Kidney glomerular epithelial cell (primary cell): ENCODE measurements around the gene HASPIN.

Source experiments
- DNase-seq: peaks from one replicate; lab custom pipeline; 2025; lab: John Stamatoyannopoulos, UW

The HASPIN gene

GRCh38 chr17:3763777-3764170 is 40.1 kb downstream of the HASPIN start:
- no peak for DNase-seq

GRCh38 chr17:3765981-3766380 is 42.3 kb downstream of the HASPIN start:
- no peak for DNase-seq

- DNase-seq: no peak
Measured at GRCh38 chr17:3766779-3767178, 43.1 kb downstream of the HASPIN start.

GRCh38 chr17:3768341-3768740 is 44.6 kb downstream of the HASPIN start:
- DNase-seq: no peak

GRCh38 chr17:3768769-3769168 is 45.1 kb downstream of the HASPIN start:
- no peak for DNase-seq

GRCh38 chr17:3770466-3770865 is 46.8 kb downstream of the HASPIN start:
- no peak for DNase-seq

GRCh38 chr17:3771140-3771539 is 47.4 kb downstream of the HASPIN start:
- DNase-seq: no peak

GRCh38 chr17:3772764-3773163 is 49.1 kb downstream of the HASPIN start:
- DNase-seq: no peak

GRCh38 chr17:3773511-3773910 is 49.8 kb downstream of the HASPIN start:
- no peak for DNase-seq

- DNase-seq: no peak
Measured at GRCh38 chr17:3773966-3774365, 50.3 kb downstream of the HASPIN start.
